Sigmoid colon (tissue), 7 donors: ENCODE measurements around the gene TRIM44. TPM values are rescaled to one million over a fixed set of nuclear protein-coding genes. Genes with fewer than 3 reads are reported as not detected.

ENCODE experiments used
- DNase-seq: peaks from one replicate; pipeline ENCODE4 v3.0.0-alpha.2; 2019
- H3K27ac ChIP-seq, 4 donors: fragments of 200-600 bp; sonication (generic); one replicate each; pipeline ENCODE4 v1.5.1; 2016 to 2019; ENCODE audit warnings: mild to moderate bottlenecking in 1 of 4
- H3K27me3 ChIP-seq, 3 donors: fragments of 200-600 bp; sonication (generic); one replicate each; pipeline ENCODE4 v1.5.1; 2019; ENCODE audit warnings: mild to moderate bottlenecking in 1 of 3
- H3K36me3 ChIP-seq, 4 donors: fragments of 200-600 bp; sonication (generic); one replicate each; pipeline ENCODE4 v1.5.1; 2016 to 2019
- H3K4me1 ChIP-seq, 4 donors: fragments of 200-600 bp; sonication (generic); one replicate each; pipeline ENCODE4 v1.5.1; 2017 to 2019
- H3K4me3 ChIP-seq, 4 donors: fragments of 200-600 bp; sonication (generic); one replicate each; pipeline ENCODE4 v1.5.1; 2017 to 2019; ENCODE audit warnings: mild to moderate bottlenecking in 2 of 4, moderate library complexity in 1 of 4
- H3K9me3 ChIP-seq, 4 donors: fragments of 200-600 bp in 3 of 4; sonication (generic) in 3 of 4; one replicate each; pipeline versions ENCODE4 v1.5.1 to v1.6.1; 2013 to 2019
- EP300 ChIP-seq, 4 donors: sonication (generic); formaldehyde crosslinking; IDR thresholded peaks; one replicate each; pipeline ENCODE4 v1.6.1; 2017; ENCODE audit warnings: antibody characterized with exemption in 4 of 4
- POLR2A ChIP-seq, 2 donors: fragments of 450-650 bp; IDR thresholded peaks; one replicate each; pipeline ENCODE4 v1.6.1; 2016; ENCODE audit warnings: antibody characterized with exemption in 2 of 2, mild to moderate bottlenecking in 2 of 2, moderate library complexity in 2 of 2
- POLR2AphosphoS5 ChIP-seq, 4 donors: sonication (generic); formaldehyde crosslinking; IDR thresholded peaks; one replicate each; pipeline ENCODE4 v1.6.1; 2017; ENCODE audit warnings: antibody characterized with exemption in 4 of 4
- WGBS, 2 donors: extraction: QIAGEN DNeasy Blood & Tissue Kit; methylation state at CpG; one replicate each; pipeline ENCODE4 v1.1.7; 2013; 5-methylcytosine and 5-hydroxymethylcytosine counted together
- intact Hi-C: fragments of 100-400 bp; cut with DNase I; formaldehyde crosslinking; loops from one replicate; pipeline ENCODE4 v1.15.1; 2023
- polyA plus RNA-seq, 3 donors: library from polyadenylated mRNA; stranded (reverse); fragments of 200-250 nt; gene quantifications; one replicate each; pipeline ENCODE4 v1.2.3, GENCODE V29; 2013
- total RNA-seq, 4 donors: library from RNA; depleted of rRNA; stranded (reverse); fragments of >200 nt; gene quantifications; one replicate each; pipeline ENCODE4 v1.1.0, GENCODE V29; 2016
- TF ChIP-seq, protein P1 (sequence below), 4 experiments: fragments of 450-650 bp in 3 of 4; fragments of 200-600 bp in 1 of 4; IDR thresholded peaks; one replicate each; pipeline ENCODE4 v1.5.1; 2016 to 2019; ENCODE audit warnings: antibody characterized with exemption in 4 of 4, mild to moderate bottlenecking in 3 of 4, moderate library complexity in 2 of 4
- donor health status: healthy with polysubstance abuse.
- donor health status: Bipolar disorder and iron deficiency.
- donor health status: healthy.

TRIM44 gene
- total and polyA plus RNA-seq, 7 donors: 8.4 to 97.2 (median 23.0) TPM

GRCh38 chr11:35617316-35617686 lies 45.3 kb upstream of the TRIM44 start:
- Histone ChIP-seq H3K9me3 (no peaks in the 10 kb centered on the region), H3K4me1 (peaks cover 0 to 36% (median 22%) of the 10 kb centered on the region in 4 donors), H3K27me3 (peaks cover 8 to 32% (median 15%) of the 10 kb centered on the region in 3 donors), H3K4me3 (peak overlapping the region in 3 of 4 donors; percentile 59 to 68 (median 68)), H3K36me3 (no peaks in the 10 kb centered on the region), H3K27ac (peak overlapping the region; percentile 65 to 85 (median 80))
- intact Hi-C loops: loop anchor here (2.0 to 5.0 kb wide), 4 partner anchors 205 to 875 kb away; no protein-coding TSS in a partner anchor
- TF ChIP-seq, protein P1, sequence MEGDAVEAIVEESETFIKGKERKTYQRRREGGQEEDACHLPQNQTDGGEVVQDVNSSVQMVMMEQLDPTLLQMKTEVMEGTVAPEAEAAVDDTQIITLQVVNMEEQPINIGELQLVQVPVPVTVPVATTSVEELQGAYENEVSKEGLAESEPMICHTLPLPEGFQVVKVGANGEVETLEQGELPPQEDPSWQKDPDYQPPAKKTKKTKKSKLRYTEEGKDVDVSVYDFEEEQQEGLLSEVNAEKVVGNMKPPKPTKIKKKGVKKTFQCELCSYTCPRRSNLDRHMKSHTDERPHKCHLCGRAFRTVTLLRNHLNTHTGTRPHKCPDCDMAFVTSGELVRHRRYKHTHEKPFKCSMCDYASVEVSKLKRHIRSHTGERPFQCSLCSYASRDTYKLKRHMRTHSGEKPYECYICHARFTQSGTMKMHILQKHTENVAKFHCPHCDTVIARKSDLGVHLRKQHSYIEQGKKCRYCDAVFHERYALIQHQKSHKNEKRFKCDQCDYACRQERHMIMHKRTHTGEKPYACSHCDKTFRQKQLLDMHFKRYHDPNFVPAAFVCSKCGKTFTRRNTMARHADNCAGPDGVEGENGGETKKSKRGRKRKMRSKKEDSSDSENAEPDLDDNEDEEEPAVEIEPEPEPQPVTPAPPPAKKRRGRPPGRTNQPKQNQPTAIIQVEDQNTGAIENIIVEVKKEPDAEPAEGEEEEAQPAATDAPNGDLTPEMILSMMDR (IDR thresholded peaks at IDR 0.05): no peak
- no peak for TF ChIP-seq EP300 (IDR thresholded peaks at IDR 0.05)
- no peak for TF ChIP-seq POLR2AphosphoS5 (IDR thresholded peaks at IDR 0.05)
- no peak for TF ChIP-seq POLR2A (IDR thresholded peaks at IDR 0.05)
- DNase-seq: no peak
- WGBS, 2 donors: 52 to 60% methylated on average over 7 of the region's 7 CpGs

DNA sequence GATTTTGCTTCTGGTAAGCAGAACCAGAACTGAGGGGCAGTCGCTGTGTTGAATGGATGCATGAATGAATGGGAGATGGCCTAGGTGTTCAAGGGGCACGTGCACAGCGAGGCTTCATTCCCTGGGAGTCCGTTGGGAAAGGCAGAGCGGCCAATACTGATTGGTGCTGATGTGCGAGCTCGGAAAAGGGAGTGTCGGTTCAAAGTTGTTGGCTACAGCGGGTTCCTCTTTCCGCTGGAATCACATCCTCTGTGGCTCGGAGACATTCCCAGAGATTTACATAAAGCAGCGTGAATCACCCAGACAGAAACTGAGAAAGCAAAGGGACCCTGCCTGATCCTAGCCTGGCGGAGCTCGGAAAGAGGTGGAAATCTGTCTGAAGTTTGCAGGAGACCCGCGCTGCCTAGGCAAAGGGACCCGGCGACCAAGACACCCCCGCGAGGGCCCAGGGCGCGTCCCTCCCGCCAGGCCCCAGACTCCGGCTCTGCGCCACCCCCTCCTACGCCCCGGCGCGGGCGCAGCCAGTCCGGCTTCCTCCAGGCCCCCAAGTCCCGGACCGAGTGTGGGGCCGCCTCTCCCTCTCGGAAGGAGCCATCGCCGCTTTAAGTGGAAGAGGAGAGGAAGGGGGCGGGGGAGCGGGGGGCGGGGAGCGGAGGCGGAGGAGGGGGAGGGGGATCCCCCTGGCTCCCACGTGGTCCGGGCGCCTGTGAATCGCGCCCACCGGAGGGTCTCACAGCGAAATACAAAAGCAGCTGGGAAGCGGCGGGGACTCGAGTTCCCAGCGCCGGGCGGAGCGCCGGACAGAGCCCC lies 44.7 kb upstream of the TRIM44 start, which contains the start of gene FJX1:
FJX1 (plus strand) TSS at position 774 of the 810 bp plus-strand sequence. CDS start 177 bp downstream, outside the sequence.
- peak; percentile 82 for DNase-seq
- no peaks in the 10 kb centered on the region for H3K36me3 ChIP-seq
- no peak for TF ChIP-seq POLR2A (IDR thresholded peaks at IDR 0.05)
- TF ChIP-seq, protein P1 (IDR thresholded peaks at IDR 0.05): no peak
- TF ChIP-seq EP300 (IDR thresholded peaks at IDR 0.05): no peak
- no peak for TF ChIP-seq POLR2AphosphoS5 (IDR thresholded peaks at IDR 0.05)
- peaks cover 8 to 38% (median 19%) of the 10 kb centered on the region in 3 donors for H3K27me3 ChIP-seq
- H3K9me3 ChIP-seq: no peaks in the 10 kb centered on the region
- WGBS, 2 donors: 1 to 2% methylated on average over 53 of the region's 57 CpGs
- peak within 1 kb of the TSS; percentile 65 to 85 (median 80) for H3K27ac ChIP-seq
- H3K4me3 ChIP-seq: peak within 1 kb of the TSS; percentile 43 to 68 (median 64)
- H3K4me1 ChIP-seq: peaks cover 0 to 37% (median 22%) of the 10 kb centered on the region in 4 donors
- intact Hi-C loops: loop anchor here (2.0 to 5.0 kb wide), 4 partner anchors 204 to 874 kb away; no protein-coding TSS in a partner anchor

DNA sequence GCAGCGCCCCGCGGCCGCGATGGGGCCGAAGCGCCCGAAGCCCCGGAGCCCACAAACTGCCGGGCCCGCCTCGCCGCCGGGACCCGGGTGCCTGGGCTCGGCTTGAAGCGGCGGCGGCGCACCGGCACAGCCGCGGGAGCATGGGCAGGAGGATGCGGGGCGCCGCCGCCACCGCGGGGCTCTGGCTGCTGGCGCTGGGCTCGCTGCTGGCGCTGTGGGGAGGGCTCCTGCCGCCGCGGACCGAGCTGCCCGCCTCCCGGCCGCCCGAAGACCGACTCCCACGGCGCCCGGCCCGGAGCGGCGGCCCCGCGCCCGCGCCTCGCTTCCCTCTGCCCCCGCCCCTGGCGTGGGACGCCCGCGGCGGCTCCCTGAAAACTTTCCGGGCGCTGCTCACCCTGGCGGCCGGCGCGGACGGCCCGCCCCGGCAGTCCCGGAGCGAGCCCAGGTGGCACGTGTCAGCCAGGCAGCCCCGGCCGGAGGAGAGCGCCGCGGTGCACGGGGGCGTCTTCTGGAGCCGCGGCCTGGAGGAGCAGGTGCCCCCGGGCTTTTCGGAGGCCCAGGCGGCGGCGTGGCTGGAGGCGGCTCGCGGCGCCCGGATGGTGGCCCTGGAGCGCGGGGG lies 44.0 kb upstream of the TRIM44 start:
- Histone ChIP-seq H3K36me3 (no peaks in the 10 kb centered on the region), H3K9me3 (no peaks in the 10 kb centered on the region), H3K27me3 (peaks cover 8 to 45% (median 22%) of the 10 kb centered on the region in 3 donors), H3K27ac (peak overlapping the region; percentile 65 to 85 (median 80)), H3K4me3 (peak overlapping the region; percentile 43 to 68 (median 64)), H3K4me1 (peaks cover 0 to 37% (median 22%) of the 10 kb centered on the region in 4 donors)
- DNase-seq: peak; percentile 65
- intact Hi-C loops: loop anchor here (1.0 to 5.0 kb wide), 3 partner anchors 44 to 874 kb away; partner anchors contain the start of gene TRIM44
- TF ChIP-seq EP300 (IDR thresholded peaks at IDR 0.05) (no peak), POLR2A (IDR thresholded peaks at IDR 0.05) (no peak), POLR2AphosphoS5 (IDR thresholded peaks at IDR 0.05) (no peak)
- TF ChIP-seq, protein P1 (IDR thresholded peaks at IDR 0.05): no peak
- WGBS, 2 donors: 1% methylated on average over 91 of the region's 91 CpGs

GRCh38 chr11:35619116-35619854 lies 43.3 kb upstream of the TRIM44 start:
- Histone ChIP-seq H3K27ac (peak overlapping the region; percentile 5 to 85 (median 72)), H3K4me3 (peak overlapping the region; percentile 20 to 68 (median 64)), H3K4me1 (peaks cover 0 to 37% (median 22%) of the 10 kb centered on the region in 4 donors), H3K9me3 (no peaks in the 10 kb centered on the region), H3K27me3 (peaks cover 8 to 50% (median 26%) of the 10 kb centered on the region in 3 donors), H3K36me3 (no peaks in the 10 kb centered on the region)
- no peak for TF ChIP-seq EP300 (IDR thresholded peaks at IDR 0.05)
- TF ChIP-seq POLR2AphosphoS5 (IDR thresholded peaks at IDR 0.05): no peak
- no peak for TF ChIP-seq POLR2A (IDR thresholded peaks at IDR 0.05)
- TF ChIP-seq, protein P1 (IDR thresholded peaks at IDR 0.05): no peak
- DNase-seq: peak; percentile 67
- intact Hi-C loops: loop anchor here (1.0 to 5.0 kb wide), 3 partner anchors 43 to 873 kb away; partner anchors contain the start of gene TRIM44
- 1% methylated on average over 84 of the region's 84 CpGs for WGBS, 2 donors
